CD14-positive monocyte (primary cell): ENCODE measurements around the gene IGF2BP2. TPM values are rescaled to one million over a fixed set of nuclear protein-coding genes. Genes with fewer than 3 reads are reported as not detected.

Experiments used
- DNase-seq, 3 donors: peaks; one replicate each; pipeline ENCODE4 v3.0.0-alpha.2; 2011 to 2022
- H2AFZ ChIP-seq: 2 replicates; pipeline ENCODE4 v1.6.0; 2012; ENCODE audit warnings: mild to moderate bottlenecking, low read depth, low read length, inconsistent platforms; ENCODE audit not compliant: insufficient read depth, poor library complexity, severe bottlenecking
- H3K27ac ChIP-seq, 2 donors: 1 replicate in 1 of 2; 2 replicates in 1 of 2; pipeline ENCODE4 v1.5.1; 2012 to 2013; ENCODE audit warnings: low read length in 2 of 2, control low read depth in 1 of 2, inconsistent platforms in 1 of 2, low read depth in 1 of 2, mild to moderate bottlenecking in 1 of 2
- H3K27me3 ChIP-seq, 2 donors: one replicate each; pipeline versions ENCODE4 v1.6.0 to v1.6.1; 2011 to 2013; ENCODE audit warnings: low read length in 2 of 2; ENCODE audit not compliant: control insufficient read depth in 2 of 2, insufficient read depth in 2 of 2
- H3K36me3 ChIP-seq, 2 donors: replicated peaks in 1 of 2; 1 replicate in 1 of 2; 2 replicates in 1 of 2; pipeline versions ENCODE4 v1.5.1 to v1.6.1; 2012 to 2013; ENCODE audit warnings: low read length in 2 of 2, control low read depth in 1 of 2, inconsistent platforms in 1 of 2, mild to moderate bottlenecking in 1 of 2; ENCODE audit not compliant: insufficient read depth in 2 of 2, control insufficient read depth in 1 of 2
- H3K4me1 ChIP-seq, 2 donors: 1 replicate in 1 of 2; 2 replicates in 1 of 2; pipeline versions ENCODE4 v1.5.1 to v1.6.1; 2012 to 2013; ENCODE audit warnings: low read length in 2 of 2, control low read depth in 1 of 2, inconsistent platforms in 1 of 2, mild to moderate bottlenecking in 1 of 2, moderate library complexity in 1 of 2; ENCODE audit not compliant: insufficient read depth in 2 of 2, control insufficient read depth in 1 of 2
- H3K4me2 ChIP-seq: replicated peaks from 2 replicates; pipeline ENCODE3; 2012; ENCODE audit warnings: low read length, moderate library complexity, mild to moderate bottlenecking; ENCODE audit not compliant: poor library complexity, severe bottlenecking; ENCODE audit errors: extremely low read depth
- H3K4me3 ChIP-seq, 3 experiments: fragments of 200-600 bp in 1 of 3; sonication (generic) in 1 of 3; replicated peaks in 1 of 3; 1 replicate in 2 of 3; 2 replicates in 1 of 3; pipeline ENCODE4 v1.5.1; 2011 to 2013; ENCODE audit warnings: low read length in 3 of 3, mild to moderate bottlenecking in 3 of 3, control low read depth in 2 of 3, low read depth in 2 of 3, inconsistent platforms in 1 of 3, moderate library complexity in 1 of 3
- H3K79me2 ChIP-seq: 2 replicates; pipeline ENCODE4 v1.6.0; 2012; ENCODE audit warnings: mild to moderate bottlenecking, control low read depth, inconsistent platforms, low read length, moderate library complexity; ENCODE audit not compliant: insufficient read depth
- H3K9ac ChIP-seq: 2 replicates; pipeline ENCODE4 v1.6.0; 2017; ENCODE audit warnings: low read length, mild to moderate bottlenecking; ENCODE audit not compliant: insufficient read depth, poor library complexity, severe bottlenecking
- H3K9me3 ChIP-seq, 2 donors: replicated peaks in 1 of 2; 1 replicate in 1 of 2; 2 replicates in 1 of 2; pipeline versions ENCODE4 v1.5.1 to v1.6.1; 2012 to 2013; ENCODE audit warnings: low read length in 2 of 2, control low read depth in 1 of 2; ENCODE audit not compliant: control insufficient read depth in 1 of 2, insufficient read depth in 1 of 2
- H4K20me1 ChIP-seq: 2 replicates; pipeline ENCODE4 v1.6.0; 2012; ENCODE audit warnings: mild to moderate bottlenecking, low read length, control low read depth, moderate library complexity; ENCODE audit not compliant: insufficient read depth
- H3K27ac Mint-ChIP-seq, 7 donors: one replicate each; pipeline ENCODE4 v1.8.0; 2020; ENCODE audit warnings: mild to moderate bottlenecking in 7 of 7, mixed read lengths in 7 of 7, moderate library complexity in 6 of 7, inconsistent platforms in 2 of 7
- H3K27me3 Mint-ChIP-seq, 3 donors: one replicate each; pipeline ENCODE4 v1.8.0; 2021 to 2022; ENCODE audit warnings: low read depth in 3 of 3, mild to moderate bottlenecking in 3 of 3, mixed read lengths in 3 of 3, moderate library complexity in 3 of 3, inconsistent platforms in 1 of 3
- H3K36me3 Mint-ChIP-seq, 2 donors: one replicate each; pipeline ENCODE4 v1.8.0; 2020; ENCODE audit warnings: mixed read lengths in 2 of 2, inconsistent platforms in 1 of 2, mild to moderate bottlenecking in 1 of 2
- H3K4me1 Mint-ChIP-seq: one replicate; pipeline ENCODE4 v1.8.0; 2020; ENCODE audit warnings: mild to moderate bottlenecking, mixed read lengths
- H3K4me3 Mint-ChIP-seq, 2 donors: one replicate each; pipeline ENCODE4 v1.8.0; 2020; ENCODE audit warnings: mild to moderate bottlenecking in 2 of 2, mixed read lengths in 2 of 2, moderate library complexity in 1 of 2
- H3K9me3 Mint-ChIP-seq, 7 donors: one replicate each; pipeline ENCODE4 v1.8.0; 2020 to 2022; ENCODE audit warnings: mixed read lengths in 7 of 7, mild to moderate bottlenecking in 6 of 7, moderate library complexity in 6 of 7, inconsistent platforms in 2 of 7
- WGBS: methylation state at CpG from one replicate; pipeline ENCODE4 v1.1.5; 2013; ENCODE audit warnings: missing lambda C conversion rate; ENCODE audit not compliant: insufficient coverage; 5-methylcytosine and 5-hydroxymethylcytosine counted together
- intact Hi-C, 2 donors: fragments of 100-400 bp; cut with micrococcal nuclease; formaldehyde crosslinking; loops; one replicate each; pipeline versions ENCODE4 v1.15.0 to v1.15.1; 2023
- polyA plus RNA-seq, 3 donors: library from polyadenylated mRNA; depleted of rRNA in 1 of 3; unstranded in 2 of 3; stranded (reverse) in 1 of 3; fragments of 300-500 nt in 2 of 3; fragments of >200 nt in 1 of 3; fragmentation: Illumina TruSeq in 2 of 3; gene quantifications; 1 replicate in 2 of 3; 2 replicates in 1 of 3; pipeline ENCODE4 v1.2.3, GENCODE V29; 2012 to 2021
- TF ChIP-seq, protein P1 (sequence below): fragments of 200-600 bp; IDR thresholded peaks from one replicate; pipeline ENCODE4 v1.8.0; 2022; ENCODE audit warnings: antibody characterized with exemption, mild to moderate bottlenecking

The IGF2BP2 gene
- polyA plus RNA-seq, 3 donors = 0.78 to 2.8 (median 1.00) TPM

DNA sequence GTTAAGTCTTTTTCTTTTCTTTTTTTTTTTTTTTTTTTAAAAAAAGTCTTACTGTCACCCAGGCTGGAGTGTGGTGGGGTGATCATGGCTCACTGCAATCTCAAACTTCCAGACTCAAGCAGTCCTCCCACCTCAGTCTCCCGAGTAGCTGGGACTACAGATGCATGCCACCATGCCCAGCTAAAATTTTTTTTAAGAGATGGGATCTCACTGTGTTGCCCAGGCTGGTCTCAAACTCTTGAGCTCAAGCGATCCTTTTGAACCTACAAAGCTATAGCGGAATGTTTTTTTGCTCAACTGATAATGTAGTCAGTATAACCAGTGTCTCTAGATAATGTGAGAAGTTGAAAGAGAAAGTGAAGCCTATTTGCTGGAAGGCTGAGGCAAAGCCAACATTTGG lies 3.9 kb upstream of the IGF2BP2 start:
- H4K20me1 ChIP-seq = no peaks in the 10 kb centered on the region
- H3K4me1 Mint-ChIP-seq = peaks cover 10% of the 10 kb centered on the region
- H3K9me3 ChIP-seq = no peaks in the 10 kb centered on the region
- H3K4me1 ChIP-seq = peaks cover 5 to 10% of the 10 kb centered on the region in 2 donors
- peaks cover 19% of the 10 kb centered on the region for H3K79me2 ChIP-seq
- H3K36me3 ChIP-seq = no peaks in the 10 kb centered on the region
- no peak overlapping the region for H3K4me3 ChIP-seq
- DNase-seq = no peak
- H3K4me3 Mint-ChIP-seq = no peak overlapping the region
- H3K27me3 ChIP-seq = peaks cover 0 to 5% of the 10 kb centered on the region in 2 donors
- no peak overlapping the region for H2AFZ ChIP-seq
- no peak overlapping the region for H3K27ac ChIP-seq
- intact Hi-C loops = loop anchor here (5.0 to 10.0 kb wide), 2 partner anchors 106 to 109 kb away; partner anchors contain the start of gene TRA2B (in 2 of the 2)
- H3K27ac Mint-ChIP-seq = no peak overlapping the region
- H3K9me3 Mint-ChIP-seq = peaks cover 0 to 9% (median 3%) of the 10 kb centered on the region in 7 donors
- H3K9ac ChIP-seq = no peak overlapping the region
- TF ChIP-seq, protein P1, sequence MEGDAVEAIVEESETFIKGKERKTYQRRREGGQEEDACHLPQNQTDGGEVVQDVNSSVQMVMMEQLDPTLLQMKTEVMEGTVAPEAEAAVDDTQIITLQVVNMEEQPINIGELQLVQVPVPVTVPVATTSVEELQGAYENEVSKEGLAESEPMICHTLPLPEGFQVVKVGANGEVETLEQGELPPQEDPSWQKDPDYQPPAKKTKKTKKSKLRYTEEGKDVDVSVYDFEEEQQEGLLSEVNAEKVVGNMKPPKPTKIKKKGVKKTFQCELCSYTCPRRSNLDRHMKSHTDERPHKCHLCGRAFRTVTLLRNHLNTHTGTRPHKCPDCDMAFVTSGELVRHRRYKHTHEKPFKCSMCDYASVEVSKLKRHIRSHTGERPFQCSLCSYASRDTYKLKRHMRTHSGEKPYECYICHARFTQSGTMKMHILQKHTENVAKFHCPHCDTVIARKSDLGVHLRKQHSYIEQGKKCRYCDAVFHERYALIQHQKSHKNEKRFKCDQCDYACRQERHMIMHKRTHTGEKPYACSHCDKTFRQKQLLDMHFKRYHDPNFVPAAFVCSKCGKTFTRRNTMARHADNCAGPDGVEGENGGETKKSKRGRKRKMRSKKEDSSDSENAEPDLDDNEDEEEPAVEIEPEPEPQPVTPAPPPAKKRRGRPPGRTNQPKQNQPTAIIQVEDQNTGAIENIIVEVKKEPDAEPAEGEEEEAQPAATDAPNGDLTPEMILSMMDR = no peak
- H3K36me3 Mint-ChIP-seq = peaks cover 3 to 5% of the 10 kb centered on the region in 2 donors
- H3K4me2 ChIP-seq = no peak overlapping the region
- H3K27me3 Mint-ChIP-seq = peaks cover 3 to 23% (median 12%) of the 10 kb centered on the region in 3 donors
- 93% methylated on average over 3 of the region's 3 CpGs for WGBS

DNA sequence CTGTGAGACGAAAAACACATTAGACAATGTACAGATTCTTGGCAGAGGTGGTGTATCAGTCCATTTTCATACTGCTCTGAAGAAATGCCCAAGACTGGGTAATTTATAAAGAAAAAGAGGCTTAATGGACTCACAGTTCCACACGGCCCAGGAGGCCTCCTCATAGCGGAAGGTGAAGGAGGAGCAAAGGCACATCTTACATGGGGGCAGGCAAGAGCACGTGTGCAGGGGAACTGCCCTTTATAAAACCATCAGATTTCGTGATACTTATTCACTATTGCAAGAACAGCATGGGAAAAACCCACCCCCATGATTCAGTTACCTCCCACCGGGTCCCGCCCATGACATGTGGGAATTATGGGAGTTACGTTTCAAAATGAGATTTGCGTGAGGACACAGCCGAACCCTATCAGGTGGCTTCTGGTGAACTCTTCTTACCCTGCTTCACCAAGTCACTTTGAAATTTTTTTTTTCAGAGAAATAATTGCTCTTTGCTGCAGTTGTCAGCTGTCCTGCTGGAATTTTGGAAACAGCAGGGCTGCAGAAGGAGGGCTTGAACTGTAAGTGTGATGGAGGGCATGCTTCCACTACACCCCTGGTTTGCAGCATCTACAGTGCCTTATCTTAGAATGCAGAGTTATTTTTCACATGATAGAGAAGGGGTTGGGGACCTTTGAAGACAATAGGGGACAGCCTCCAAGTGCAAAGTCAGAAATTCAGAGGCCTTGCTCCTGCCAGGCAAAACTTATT lies 2.9 kb upstream of the IGF2BP2 start:
- Histone ChIP-seq H3K27ac (no peak overlapping the region), H3K9ac (no peak overlapping the region), H3K27me3 (peaks cover 0 to 5% of the 10 kb centered on the region in 2 donors), H3K9me3 (no peaks in the 10 kb centered on the region), H2AFZ (no peak overlapping the region), H3K36me3 (no peaks in the 10 kb centered on the region), H3K4me1 (peaks cover 5 to 10% of the 10 kb centered on the region in 2 donors), H4K20me1 (no peaks in the 10 kb centered on the region), H3K79me2 (peaks cover 29% of the 10 kb centered on the region), H3K4me2 (no peak overlapping the region), H3K4me3 (no peak overlapping the region)
- Mint-ChIP-seq H3K4me1 (peaks cover 10% of the 10 kb centered on the region), H3K9me3 (peaks cover 0 to 9% (median 3%) of the 10 kb centered on the region in 7 donors), H3K4me3 (no peak overlapping the region), H3K36me3 (peaks cover 3 to 5% of the 10 kb centered on the region in 2 donors), H3K27ac (no peak overlapping the region), H3K27me3 (peaks cover 3 to 21% (median 12%) of the 10 kb centered on the region in 3 donors)
- no CpG with 5 or more reads among the region's 10 CpGs for WGBS
- intact Hi-C loops = loop anchor here (5.0 to 10.0 kb wide), 2 partner anchors 107 to 110 kb away; partner anchors contain the start of gene TRA2B (in 2 of the 2)
- TF ChIP-seq, protein P1 = no peak
- no peak for DNase-seq
